ENCODE data around the gene ACSS3.

- TF ChIP-seq, protein P1, sequence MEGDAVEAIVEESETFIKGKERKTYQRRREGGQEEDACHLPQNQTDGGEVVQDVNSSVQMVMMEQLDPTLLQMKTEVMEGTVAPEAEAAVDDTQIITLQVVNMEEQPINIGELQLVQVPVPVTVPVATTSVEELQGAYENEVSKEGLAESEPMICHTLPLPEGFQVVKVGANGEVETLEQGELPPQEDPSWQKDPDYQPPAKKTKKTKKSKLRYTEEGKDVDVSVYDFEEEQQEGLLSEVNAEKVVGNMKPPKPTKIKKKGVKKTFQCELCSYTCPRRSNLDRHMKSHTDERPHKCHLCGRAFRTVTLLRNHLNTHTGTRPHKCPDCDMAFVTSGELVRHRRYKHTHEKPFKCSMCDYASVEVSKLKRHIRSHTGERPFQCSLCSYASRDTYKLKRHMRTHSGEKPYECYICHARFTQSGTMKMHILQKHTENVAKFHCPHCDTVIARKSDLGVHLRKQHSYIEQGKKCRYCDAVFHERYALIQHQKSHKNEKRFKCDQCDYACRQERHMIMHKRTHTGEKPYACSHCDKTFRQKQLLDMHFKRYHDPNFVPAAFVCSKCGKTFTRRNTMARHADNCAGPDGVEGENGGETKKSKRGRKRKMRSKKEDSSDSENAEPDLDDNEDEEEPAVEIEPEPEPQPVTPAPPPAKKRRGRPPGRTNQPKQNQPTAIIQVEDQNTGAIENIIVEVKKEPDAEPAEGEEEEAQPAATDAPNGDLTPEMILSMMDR (IDR thresholded peaks at IDR 0.05 in 4 of 5, conservative IDR thresholded peaks at IDR 0.05 in 1 of 5): no peak
- TF ChIP-seq POLR2A (IDR thresholded peaks at IDR 0.05): peak in 1 of 2 donors; percentile 46
These were observed 754 bp downstream of the ACSS3 start for GRCh38 chr12:81078469-81079196.
